Activated T-helper 1 cell treated with anti-CD3 and anti-CD28 coated beads, Interleukin-12 subunit alpha, Interleukin-12 subunit beta, Interleukin-2, Interleukin-4 antibody, amounts not matched to agents 30 ng/mL and 10 ng/mL and 1 ng/mL, durations not matched to agents 14 hours and 24 hours and 36 hours (primary cell): Measurements from ENCODE around the gene SNRNP25. TPM values are rescaled to one million over a fixed set of nuclear protein-coding genes. Genes with fewer than 3 reads are reported as not detected.

ENCODE experiments used
- DNase-seq: peaks from one replicate; pipeline ENCODE4 v3.0.0; 2021; ENCODE audit warnings: low spot score
- H3K27ac Mint-ChIP-seq: one replicate; pipeline ENCODE4 v1.8.0; 2021; ENCODE audit warnings: mild to moderate bottlenecking, mixed read lengths
- H3K27me3 Mint-ChIP-seq: one replicate; pipeline ENCODE4 v1.8.0; 2022; ENCODE audit warnings: mild to moderate bottlenecking, moderate library complexity, mixed read lengths; ENCODE audit not compliant: insufficient read depth
- H3K36me3 Mint-ChIP-seq: one replicate; pipeline ENCODE4 v1.8.0; 2021; ENCODE audit warnings: low read depth, mixed read lengths
- H3K4me1 Mint-ChIP-seq: one replicate; pipeline ENCODE4 v1.8.0; 2021; ENCODE audit warnings: low read depth, mixed read lengths
- H3K4me3 Mint-ChIP-seq: one replicate; pipeline ENCODE4 v1.8.0; 2021; ENCODE audit warnings: mild to moderate bottlenecking, moderate library complexity, mixed read lengths
- H3K9me3 Mint-ChIP-seq: one replicate; pipeline ENCODE4 v1.8.0; 2021; ENCODE audit warnings: mixed read lengths
- intact Hi-C: fragments of 100-400 bp; cut with micrococcal nuclease; formaldehyde crosslinking; loops from one replicate; pipeline ENCODE4 v1.15.1; 2024
- total RNA-seq: library from RNA; stranded (reverse); gene quantifications from 2 replicates; pipeline ENCODE4 v1.2.3, GENCODE V29; 2022

The SNRNP25 gene
- total RNA-seq, 1 donor from 2014 or later, result 98.9 TPM

DNA sequence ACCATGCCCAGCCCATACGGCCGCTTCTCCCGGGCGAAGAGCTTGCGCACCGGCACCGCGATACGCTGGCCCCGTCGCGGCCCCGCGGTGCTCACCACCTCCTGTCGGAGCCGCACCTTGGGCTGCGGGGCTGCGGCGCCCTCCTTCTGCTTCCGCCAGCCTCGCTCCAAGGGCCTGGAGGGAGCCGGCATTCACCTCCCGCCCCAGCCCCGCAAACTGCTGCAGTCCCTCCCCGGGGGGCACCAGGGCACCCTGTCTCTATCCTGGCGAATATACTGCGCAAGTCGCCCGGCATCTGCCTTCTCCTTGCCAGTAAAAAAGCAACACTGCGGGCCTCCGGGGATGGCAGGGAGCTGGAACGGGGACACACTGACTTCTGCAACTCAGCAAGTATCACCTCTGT is 8.3 kb downstream of the SNRNP25 start:
- Mint-ChIP-seq H3K27me3 (peaks cover 11% of the 10 kb centered on the region), H3K4me1 (peaks cover 7% of the 10 kb centered on the region), H3K9me3 (no peaks in the 10 kb centered on the region), H3K27ac (no peak overlapping the region), H3K4me3 (no peak overlapping the region), H3K36me3 (peaks cover 7% of the 10 kb centered on the region)
- intact Hi-C loops, result no loop called here
- DNase-seq, result no peak

DNA sequence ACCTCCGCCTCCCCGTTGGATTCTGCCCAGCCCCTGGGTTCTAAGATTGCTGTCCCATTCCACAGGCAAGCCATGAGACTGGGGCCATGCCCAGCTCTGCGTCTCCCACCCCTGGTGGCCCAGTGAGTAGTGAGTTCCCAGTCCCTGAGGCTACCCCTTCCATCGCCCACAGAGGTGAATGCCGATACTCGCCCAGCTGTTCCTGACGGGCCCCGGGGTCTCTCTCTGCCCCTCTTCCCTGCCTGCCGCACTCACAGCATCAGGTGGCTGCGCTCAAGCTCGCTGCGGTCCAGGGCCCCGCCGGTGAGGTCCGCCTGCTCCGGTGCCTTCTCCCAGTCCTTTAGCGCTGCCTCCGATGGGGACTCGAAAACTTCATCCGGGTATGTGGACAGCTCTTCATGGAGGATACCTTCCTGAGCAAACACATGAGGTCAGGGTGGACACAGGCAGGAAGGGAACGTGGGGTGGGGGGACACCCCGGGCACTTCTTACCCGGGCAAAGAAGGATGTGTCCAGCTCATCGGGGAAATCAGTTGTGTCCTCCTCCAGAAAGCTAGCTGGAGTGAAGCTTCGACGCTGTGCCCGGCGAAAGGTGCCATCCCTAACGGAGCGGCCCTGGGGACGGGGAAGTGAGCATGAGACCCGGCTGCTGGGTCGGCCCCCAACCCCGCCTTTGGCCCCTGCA is 8.8 kb downstream of the SNRNP25 start:
- H3K9me3 Mint-ChIP-seq, result no peaks in the 10 kb centered on the region
- peaks cover 7% of the 10 kb centered on the region for H3K36me3 Mint-ChIP-seq
- no peak overlapping the region for H3K27ac Mint-ChIP-seq
- H3K4me1 Mint-ChIP-seq, result peaks cover 7% of the 10 kb centered on the region
- peaks cover 11% of the 10 kb centered on the region for H3K27me3 Mint-ChIP-seq
- DNase-seq, result no peak
- no peak overlapping the region for H3K4me3 Mint-ChIP-seq
- intact Hi-C loops, result no loop called here

DNA sequence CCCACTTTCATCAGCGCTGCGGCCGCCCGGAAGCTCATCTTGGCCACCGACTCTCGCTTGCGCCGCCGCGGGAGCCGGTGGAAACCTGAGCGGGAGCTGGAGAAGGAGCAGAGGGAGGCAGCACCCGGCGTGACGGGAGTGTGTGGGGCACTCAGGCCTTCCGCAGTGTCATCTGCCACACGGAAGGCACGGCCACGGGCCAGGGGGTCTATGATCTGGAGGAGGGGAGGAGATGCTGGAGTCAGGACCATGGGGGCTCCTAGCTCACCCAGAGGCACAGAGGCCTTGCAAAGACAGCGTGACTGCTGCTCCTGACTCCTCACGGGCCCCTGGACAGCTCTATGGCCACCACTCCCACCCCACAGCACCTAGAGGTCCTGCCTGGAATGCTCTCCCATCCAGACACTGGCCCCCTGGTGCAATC is 9.4 kb downstream of the SNRNP25 start:
- no peak for DNase-seq
- intact Hi-C loops, result no loop called here
- Mint-ChIP-seq H3K27ac (no peak overlapping the region), H3K9me3 (no peaks in the 10 kb centered on the region), H3K27me3 (peaks cover 15% of the 10 kb centered on the region), H3K4me3 (no peak overlapping the region), H3K4me1 (peaks cover 7% of the 10 kb centered on the region), H3K36me3 (peaks cover 5% of the 10 kb centered on the region)

DNA sequence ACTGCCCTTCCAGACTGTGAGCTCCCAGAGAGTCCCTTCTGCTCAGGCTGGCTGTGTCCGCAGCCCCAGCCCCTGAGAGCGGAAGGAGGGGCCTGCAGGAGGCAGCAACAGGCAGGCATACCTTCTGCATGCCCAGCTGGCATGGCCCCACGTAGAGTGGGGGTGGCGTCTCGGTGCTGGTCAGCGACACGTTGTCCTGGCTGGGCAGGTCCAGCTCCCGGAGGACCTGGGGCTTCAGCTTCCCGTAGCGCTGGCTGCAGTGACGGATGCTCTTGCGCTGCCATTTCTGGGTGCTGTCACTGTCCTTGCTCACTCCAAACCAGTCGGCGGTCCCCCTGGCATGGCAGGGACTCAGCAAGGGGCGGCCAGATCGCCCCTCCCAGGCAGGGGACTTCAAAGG is 9.8 kb downstream of the SNRNP25 start:
- Mint-ChIP-seq H3K36me3 (no peaks in the 10 kb centered on the region), H3K27me3 (peaks cover 15% of the 10 kb centered on the region), H3K4me3 (no peak overlapping the region), H3K9me3 (no peaks in the 10 kb centered on the region), H3K27ac (no peak overlapping the region), H3K4me1 (peaks cover 7% of the 10 kb centered on the region)
- intact Hi-C loops, result no loop called here
- no peak for DNase-seq

DNA sequence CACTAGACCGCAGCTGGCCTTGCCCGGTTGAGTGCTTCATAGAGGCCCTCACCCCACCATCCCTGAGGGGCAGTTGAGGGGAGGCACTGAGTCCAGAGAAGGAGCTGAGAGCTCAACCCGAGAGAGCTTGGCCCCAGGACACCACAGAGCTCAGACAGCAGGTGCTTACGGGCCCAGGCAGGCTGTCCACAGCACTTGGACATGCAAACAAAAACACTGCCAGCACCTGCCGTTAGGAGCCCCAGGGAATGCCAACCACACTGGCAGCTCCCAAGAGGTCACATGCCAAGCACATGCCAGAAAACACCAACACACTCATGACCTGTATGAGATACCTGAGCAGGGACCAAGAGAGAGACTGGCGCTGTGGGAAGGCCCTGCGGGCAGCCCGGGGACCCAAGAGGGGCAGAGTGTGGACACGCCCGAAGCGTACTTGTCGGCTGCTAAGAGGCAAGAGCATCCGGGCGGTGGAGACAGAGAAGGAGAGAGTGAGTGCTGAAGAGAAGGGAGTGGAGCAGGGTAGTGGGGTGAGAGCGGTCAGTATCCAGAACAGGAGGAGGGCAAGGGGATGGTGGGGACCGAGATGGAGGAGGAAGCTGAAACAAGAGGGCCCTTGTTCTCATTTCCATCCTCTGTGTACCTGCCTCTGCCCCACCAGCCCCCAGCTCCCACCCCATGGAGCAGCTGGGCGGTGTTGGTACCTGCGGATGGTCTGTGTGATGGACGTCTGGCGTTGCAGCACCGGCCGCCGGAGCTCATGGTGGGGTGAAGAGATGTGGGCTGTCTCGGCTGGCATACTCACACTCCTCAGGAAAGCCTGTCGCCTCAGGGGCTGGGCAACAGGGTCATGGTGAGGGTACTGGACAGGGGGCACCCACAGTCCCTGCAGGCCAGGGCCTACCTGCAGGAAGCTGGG is 10.6 kb downstream of the SNRNP25 start:
- Mint-ChIP-seq H3K27me3 (peaks cover 19% of the 10 kb centered on the region), H3K4me3 (no peak overlapping the region), H3K27ac (no peak overlapping the region), H3K4me1 (peaks cover 7% of the 10 kb centered on the region), H3K9me3 (no peaks in the 10 kb centered on the region), H3K36me3 (no peaks in the 10 kb centered on the region)
- intact Hi-C loops, result no loop called here
- DNase-seq, result no peak

DNA sequence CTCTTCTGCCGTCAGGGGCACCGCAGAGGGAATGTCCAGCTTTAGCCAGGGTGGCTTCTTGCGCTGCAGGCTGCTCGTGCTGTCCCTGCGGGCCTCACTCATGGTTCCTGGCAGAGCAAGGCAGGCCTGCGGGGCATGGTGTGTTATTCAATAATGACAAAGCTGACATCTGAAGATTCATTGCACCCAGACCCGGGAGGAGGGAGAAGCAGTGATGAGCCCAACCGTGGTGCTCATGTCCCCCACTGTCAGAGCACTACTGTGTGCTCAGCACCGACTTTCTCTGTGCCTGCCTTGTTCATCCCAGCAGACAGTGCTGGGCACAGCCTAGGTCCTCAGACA is 11.3 kb downstream of the SNRNP25 start:
- intact Hi-C loops, result loop anchor here (1.0 kb wide), 4 partner anchors 12 to 297 kb away; no protein-coding TSS in a partner anchor
- Mint-ChIP-seq H3K4me1 (peaks cover 7% of the 10 kb centered on the region), H3K27me3 (peaks cover 25% of the 10 kb centered on the region), H3K4me3 (no peak overlapping the region), H3K27ac (no peak overlapping the region), H3K9me3 (no peaks in the 10 kb centered on the region), H3K36me3 (no peaks in the 10 kb centered on the region)
- DNase-seq, result no peak

DNA sequence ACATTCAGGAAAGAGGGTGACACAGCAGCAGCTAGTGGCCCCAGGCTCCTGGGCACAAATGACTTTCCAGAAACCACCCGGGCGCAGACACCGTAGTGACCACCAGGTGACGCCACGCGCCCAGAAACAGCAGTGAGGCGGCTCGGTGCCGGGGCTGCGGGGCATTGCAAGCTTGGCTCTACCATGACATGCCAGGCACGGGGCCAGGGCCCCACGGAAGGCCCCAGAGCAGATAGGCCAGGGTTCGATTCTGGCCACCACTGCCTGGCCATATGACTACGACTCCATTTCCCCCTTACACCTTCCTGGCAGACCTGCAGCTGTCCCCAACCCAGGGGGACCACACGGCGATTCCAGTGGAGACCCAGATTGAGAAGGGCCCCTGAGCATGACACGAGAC is 12.1 kb downstream of the SNRNP25 start:
- Mint-ChIP-seq H3K9me3 (no peaks in the 10 kb centered on the region), H3K36me3 (no peaks in the 10 kb centered on the region), H3K4me1 (peaks cover 7% of the 10 kb centered on the region), H3K4me3 (no peak overlapping the region), H3K27me3 (peaks cover 30% of the 10 kb centered on the region), H3K27ac (no peak overlapping the region)
- peak; percentile 75 for DNase-seq
- intact Hi-C loops, result loop anchor here (1.0 kb wide), 4 partner anchors 12 to 297 kb away; no protein-coding TSS in a partner anchor

DNA sequence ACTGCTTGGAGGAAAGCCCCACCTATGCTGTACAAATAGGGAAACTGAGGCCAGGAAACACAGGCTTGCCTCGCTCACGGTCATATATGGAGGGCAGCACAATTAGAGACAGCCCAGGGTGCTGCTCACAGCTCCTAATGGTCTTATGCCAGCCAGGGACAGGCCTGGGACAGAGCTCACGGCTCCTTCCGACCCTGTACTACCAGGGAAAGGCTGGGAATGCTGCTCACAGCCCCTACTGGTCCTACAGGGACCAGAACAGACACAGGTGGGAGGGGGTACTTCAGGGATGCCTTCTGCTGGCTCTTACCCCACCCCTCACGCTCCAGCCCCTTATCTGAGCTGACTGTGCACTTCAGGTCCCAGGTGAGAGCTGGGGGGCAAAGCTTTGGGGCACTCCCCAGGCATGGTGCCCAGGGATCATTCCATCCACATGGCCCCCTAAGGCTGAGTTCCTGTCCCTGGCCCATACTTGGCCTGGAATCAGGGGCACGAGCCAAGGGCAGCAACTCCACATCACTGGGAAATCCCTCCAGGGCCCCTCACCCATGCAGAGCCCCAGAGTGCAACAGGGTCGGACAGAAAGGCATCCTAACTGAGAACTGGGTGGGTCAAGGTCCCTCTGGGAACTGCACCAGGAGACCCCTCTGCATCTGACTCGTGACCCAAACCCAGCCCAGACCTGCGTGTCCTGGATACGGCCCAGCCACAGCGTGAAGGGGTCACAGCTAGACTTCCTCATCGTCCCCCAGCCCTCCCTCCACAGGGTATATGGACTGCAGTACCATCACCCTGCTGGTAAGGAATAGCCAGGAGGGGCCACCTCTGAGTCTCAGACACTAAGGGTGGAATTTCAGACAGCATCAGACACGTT is 12.9 kb downstream of the SNRNP25 start:
- Mint-ChIP-seq H3K4me1 (peaks cover 7% of the 10 kb centered on the region), H3K9me3 (no peaks in the 10 kb centered on the region), H3K36me3 (no peaks in the 10 kb centered on the region), H3K4me3 (no peak overlapping the region), H3K27me3 (peaks cover 34% of the 10 kb centered on the region), H3K27ac (no peak overlapping the region)
- intact Hi-C loops, result no loop called here
- no peak for DNase-seq

DNA sequence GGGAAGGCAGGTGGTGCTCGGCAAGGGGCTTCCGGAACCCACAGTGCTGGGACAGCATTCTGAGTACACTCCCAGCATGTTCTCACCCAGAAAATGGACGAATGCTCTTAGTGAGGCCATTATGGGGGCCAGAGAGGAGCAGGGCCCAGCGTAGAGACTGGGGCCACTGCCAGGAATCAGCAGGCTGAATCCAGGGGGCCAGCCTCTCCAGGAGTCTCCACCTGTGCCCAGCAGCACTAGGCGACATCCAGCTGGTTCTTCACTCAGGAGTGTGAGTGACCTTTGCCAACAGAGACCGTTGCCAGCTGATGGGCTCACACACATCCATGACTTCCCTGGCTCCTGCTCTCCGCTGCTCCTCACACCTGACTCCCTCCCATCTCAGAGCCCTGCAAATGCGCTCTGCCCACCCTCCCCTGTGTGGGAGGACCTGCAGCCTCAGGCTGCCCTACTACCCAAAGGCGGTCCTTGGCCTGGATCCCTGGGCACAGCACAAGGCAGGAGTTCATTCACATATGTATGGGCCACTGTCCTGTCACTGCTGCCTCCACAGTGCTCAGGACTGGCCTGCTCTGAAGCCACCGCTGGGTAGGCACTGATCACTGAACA is 13.7 kb downstream of the SNRNP25 start:
- intact Hi-C loops, result no loop called here
- no peak overlapping the region for H3K4me3 Mint-ChIP-seq
- no peaks in the 10 kb centered on the region for H3K9me3 Mint-ChIP-seq
- peaks cover 36% of the 10 kb centered on the region for H3K27me3 Mint-ChIP-seq
- H3K36me3 Mint-ChIP-seq, result no peaks in the 10 kb centered on the region
- peaks cover 7% of the 10 kb centered on the region for H3K4me1 Mint-ChIP-seq
- no peak overlapping the region for H3K27ac Mint-ChIP-seq
- DNase-seq, result no peak

DNA sequence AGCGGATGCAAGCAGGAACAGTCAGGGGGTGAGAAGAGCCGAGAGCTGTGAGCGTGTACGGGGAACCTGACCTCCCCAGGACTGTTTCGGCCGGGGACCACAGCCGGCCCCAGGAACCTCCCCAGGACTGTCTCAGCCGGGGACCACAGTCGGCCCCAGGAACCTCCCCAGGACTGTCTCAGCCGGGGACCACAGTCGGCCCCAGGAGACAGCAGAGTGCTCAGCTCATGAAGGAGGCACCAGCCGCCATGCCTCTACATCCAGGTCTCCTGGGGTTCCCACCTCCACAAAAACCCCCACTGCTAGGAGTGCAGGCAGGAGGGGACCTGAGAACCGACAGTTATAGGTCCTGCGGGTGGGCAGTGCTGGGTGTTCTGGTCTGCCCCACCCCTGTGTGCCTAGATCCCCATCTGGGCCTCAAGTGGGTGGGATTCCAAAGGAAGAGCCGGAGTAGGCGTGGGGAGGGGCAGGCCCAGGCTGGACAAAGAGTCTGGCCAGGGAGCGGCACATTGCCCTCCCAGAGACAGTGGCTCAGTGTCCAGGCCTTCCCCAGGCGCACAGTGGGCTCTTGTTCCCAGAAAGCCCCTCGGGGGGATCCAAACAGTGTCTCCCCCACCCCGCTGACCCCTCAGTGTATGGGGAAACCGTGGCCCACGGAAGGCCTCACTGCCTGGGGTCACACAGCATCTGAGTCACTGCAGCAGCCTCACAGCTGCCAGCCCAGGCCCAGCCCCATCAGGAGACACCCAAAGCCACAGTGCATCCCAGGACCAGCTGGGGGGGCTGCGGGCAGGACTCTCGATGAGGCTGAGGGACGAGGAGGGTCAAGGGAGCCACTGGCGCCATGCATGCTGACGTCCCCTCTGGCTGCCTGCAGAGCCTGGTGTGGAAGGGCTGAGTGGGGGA is 14.5 kb downstream of the SNRNP25 start:
- no peaks in the 10 kb centered on the region for H3K9me3 Mint-ChIP-seq
- intact Hi-C loops, result no loop called here
- no peak for DNase-seq
- no peak overlapping the region for H3K27ac Mint-ChIP-seq
- H3K36me3 Mint-ChIP-seq, result peaks cover 2% of the 10 kb centered on the region
- no peak overlapping the region for H3K4me3 Mint-ChIP-seq
- H3K4me1 Mint-ChIP-seq, result peaks cover 11% of the 10 kb centered on the region
- H3K27me3 Mint-ChIP-seq, result peaks cover 41% of the 10 kb centered on the region

DNA sequence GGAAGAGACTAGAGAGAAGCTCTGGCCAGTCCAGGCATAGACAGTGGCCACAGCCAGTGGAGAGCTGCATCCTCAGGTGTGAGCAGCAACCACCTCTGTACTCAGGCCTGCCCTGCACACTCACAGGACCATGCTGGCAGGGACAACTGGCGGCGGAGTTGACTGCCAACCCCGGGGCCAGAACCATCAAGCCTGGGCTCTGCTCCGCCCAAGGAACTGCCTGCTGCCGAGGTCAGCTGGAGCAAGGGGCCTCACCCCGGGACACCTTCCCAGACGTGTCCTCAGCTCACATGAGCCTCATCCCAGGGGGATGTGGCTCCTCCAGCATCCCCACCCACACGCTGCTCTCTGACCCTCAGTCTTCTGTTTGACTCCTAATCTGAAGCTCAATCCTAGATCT is 15.6 kb downstream of the SNRNP25 start:
- no peak overlapping the region for H3K27ac Mint-ChIP-seq
- no peak overlapping the region for H3K4me3 Mint-ChIP-seq
- intact Hi-C loops, result no loop called here
- H3K4me1 Mint-ChIP-seq, result peaks cover 12% of the 10 kb centered on the region
- H3K36me3 Mint-ChIP-seq, result peaks cover 2% of the 10 kb centered on the region
- DNase-seq, result no peak
- peaks cover 49% of the 10 kb centered on the region for H3K27me3 Mint-ChIP-seq
- H3K9me3 Mint-ChIP-seq, result no peaks in the 10 kb centered on the region

DNA sequence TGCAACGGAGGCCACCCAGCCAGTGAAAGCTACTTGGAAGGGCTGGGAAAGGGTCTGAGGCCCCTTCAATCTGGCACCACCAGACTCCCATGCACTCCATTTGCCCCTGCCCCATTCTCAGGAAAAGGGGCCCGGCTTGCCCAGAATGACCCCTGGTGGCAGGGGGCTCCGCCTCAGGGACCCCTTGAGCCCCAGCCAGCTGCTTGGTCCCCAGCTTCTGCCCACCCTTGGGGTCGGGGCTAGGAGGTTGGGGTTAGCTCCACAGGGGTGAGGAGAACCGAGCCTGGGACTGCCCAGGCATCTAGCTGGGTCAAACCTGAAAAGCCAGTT is 17.5 kb downstream of the SNRNP25 start:
- Mint-ChIP-seq H3K9me3 (no peaks in the 10 kb centered on the region), H3K27ac (no peak overlapping the region), H3K4me1 (peaks cover 9% of the 10 kb centered on the region), H3K36me3 (peaks cover 2% of the 10 kb centered on the region), H3K27me3 (peaks cover 48% of the 10 kb centered on the region), H3K4me3 (no peak overlapping the region)
- no peak for DNase-seq
- intact Hi-C loops, result no loop called here
